Liver (tissue), 9 donors: ENCODE measurements around the gene GABRE. TPM values are rescaled to one million over a fixed set of nuclear protein-coding genes. Genes with fewer than 3 reads are reported as not detected.
"Not testable (repeated sequence)": the region's sequence is repeated elsewhere in the genome, so short reads cannot be mapped to it uniquely, and the experiment has no call there.

Experiments used
- DNase-seq: peaks from one replicate; pipeline ENCODE4 v3.0.0-alpha.2; 2017; ENCODE audit warnings: low spot score
- H3K27ac ChIP-seq, 2 donors: one replicate each; pipeline ENCODE4 v1.7.0; 2013; ENCODE audit warnings: inconsistent platforms in 2 of 2, low read length in 2 of 2, control low read depth in 1 of 2, low read depth in 1 of 2, mild to moderate bottlenecking in 1 of 2
- H3K27me3 ChIP-seq, 4 donors: one replicate each; pipeline versions ENCODE4 v1.6.1 to v1.7.0; 2013; ENCODE audit warnings: low read length in 3 of 4, inconsistent platforms in 1 of 4, mild to moderate bottlenecking in 1 of 4, moderate library complexity in 1 of 4; ENCODE audit not compliant: control insufficient read depth in 4 of 4, insufficient read depth in 4 of 4
- H3K36me3 ChIP-seq, 4 donors: one replicate each; pipeline versions ENCODE4 v1.6.1 to v1.7.0; 2013; ENCODE audit warnings: low read length in 3 of 4, mild to moderate bottlenecking in 3 of 4, low read depth in 1 of 4, moderate library complexity in 1 of 4; ENCODE audit not compliant: control insufficient read depth in 4 of 4, insufficient read depth in 3 of 4
- H3K4me1 ChIP-seq, 4 donors: one replicate each; pipeline versions ENCODE4 v1.6.1 to v1.7.0; 2013; ENCODE audit warnings: low read length in 3 of 4, mild to moderate bottlenecking in 3 of 4, moderate library complexity in 1 of 4; ENCODE audit not compliant: control insufficient read depth in 4 of 4, insufficient read depth in 4 of 4
- H3K4me3 ChIP-seq, 3 donors: one replicate each; pipeline versions ENCODE4 v1.6.1 to v1.7.0; 2013; ENCODE audit warnings: low read length in 3 of 3, control low read depth in 1 of 3, low read depth in 1 of 3, mild to moderate bottlenecking in 1 of 3
- H3K9ac ChIP-seq, 2 donors: one replicate each; pipeline ENCODE4 v1.7.0; 2013; ENCODE audit warnings: low read length in 2 of 2, mild to moderate bottlenecking in 2 of 2, moderate library complexity in 2 of 2, control low read depth in 1 of 2, low read depth in 1 of 2
- H3K9me3 ChIP-seq, 4 donors: one replicate each; pipeline versions ENCODE4 v1.6.1 to v1.7.0; 2013; ENCODE audit warnings: low read length in 3 of 4; ENCODE audit not compliant: control insufficient read depth in 4 of 4
- ATF3 ChIP-seq: IDR thresholded peaks from 2 replicates; pipeline ENCODE4 v1.6.1; 2016; ENCODE audit warnings: antibody characterized with exemption
- CTCF ChIP-seq: fragments of 150-350 bp; IDR thresholded peaks from 2 replicates; pipeline ENCODE4 v1.5.1; 2017; ENCODE audit warnings: improper control_type of control experiment, low read depth, low read length; ENCODE audit not compliant: missing input control
- EGR1 ChIP-seq, 2 donors: IDR thresholded peaks; 2 replicates each; pipeline ENCODE4 v1.6.1; 2016 to 2018; ENCODE audit warnings: antibody characterized with exemption in 2 of 2, low read depth in 2 of 2
- FOXA1 ChIP-seq: IDR thresholded peaks from 2 replicates; pipeline ENCODE4 v1.6.1; 2016; ENCODE audit warnings: antibody characterized with exemption
- FOXA2 ChIP-seq: IDR thresholded peaks from 2 replicates; pipeline ENCODE4 v1.6.1; 2016; ENCODE audit warnings: antibody characterized with exemption
- GABPA ChIP-seq, 2 donors: IDR thresholded peaks in 1 of 2; conservative IDR thresholded peaks in 1 of 2; 2 replicates each; pipeline ENCODE4 v1.6.1; 2016; ENCODE audit warnings: antibody characterized with exemption in 2 of 2, mild to moderate bottlenecking in 1 of 2, moderate library complexity in 1 of 2
- HNF4A ChIP-seq, 2 donors: conservative IDR thresholded peaks; 2 replicates each; pipeline ENCODE4 v1.6.1; 2016; ENCODE audit warnings: antibody characterized with exemption in 2 of 2, mild to moderate bottlenecking in 2 of 2
- JUND ChIP-seq, 2 donors: IDR thresholded peaks; 2 replicates each; pipeline ENCODE4 v1.6.1; 2016; ENCODE audit warnings: antibody characterized with exemption in 2 of 2
- MAX ChIP-seq: IDR thresholded peaks from 2 replicates; pipeline ENCODE4 v1.6.1; 2016; ENCODE audit warnings: antibody characterized with exemption
- NR2F2 ChIP-seq: IDR thresholded peaks from 2 replicates; pipeline ENCODE4 v1.6.1; 2016; ENCODE audit warnings: antibody characterized with exemption
- RAD21 ChIP-seq, 2 donors: IDR thresholded peaks; 2 replicates each; pipeline ENCODE4 v1.6.1; 2016; ENCODE audit warnings: antibody characterized with exemption in 2 of 2, mild to moderate bottlenecking in 2 of 2
- REST ChIP-seq: IDR thresholded peaks from 2 replicates; pipeline ENCODE4 v1.6.1; 2016; ENCODE audit warnings: antibody characterized with exemption, mild to moderate bottlenecking
- RXRA ChIP-seq, 2 donors: IDR thresholded peaks; 2 replicates each; pipeline ENCODE4 v1.6.1; 2017 to 2018; ENCODE audit warnings: antibody characterized with exemption in 2 of 2, mild to moderate bottlenecking in 1 of 2
- SP1 ChIP-seq: IDR thresholded peaks from 2 replicates; pipeline ENCODE4 v1.6.1; 2018; ENCODE audit warnings: antibody characterized with exemption, mild to moderate bottlenecking
- TAF1 ChIP-seq: conservative IDR thresholded peaks from 2 replicates; pipeline ENCODE4 v1.6.1; 2016; ENCODE audit warnings: antibody characterized with exemption, mild to moderate bottlenecking
- YY1 ChIP-seq: IDR thresholded peaks from 2 replicates; pipeline ENCODE4 v1.6.1; 2016; ENCODE audit warnings: antibody characterized with exemption, mild to moderate bottlenecking
- ZBTB33 ChIP-seq: IDR thresholded peaks from 2 replicates; pipeline ENCODE4 v1.6.1; 2016; ENCODE audit warnings: antibody characterized with exemption
- WGBS: extraction: QIAGEN DNeasy Blood & Tissue Kit; methylation state at CpG from one replicate; pipeline ENCODE4 v1.1.7; 2013; 5-methylcytosine and 5-hydroxymethylcytosine counted together
- polyA plus RNA-seq, 2 donors: library from polyadenylated mRNA; stranded (reverse) in 1 of 2; unstranded in 1 of 2; fragments of 200-250 nt in 1 of 2; fragments of >200 nt in 1 of 2; fragmentation: Nextera tagmentation in 1 of 2; extraction: Ambion mirVana in 1 of 2; gene quantifications; one replicate each; pipeline versions ENCODE4 v1.2.1 to v1.2.3, GENCODE V29; 2013 to 2015
- total RNA-seq, 2 donors: library from RNA; depleted of rRNA; stranded (reverse); fragments of >200 nt; gene quantifications; one replicate each; pipeline ENCODE4 v1.2.3, GENCODE V29; 2014
- donor health status: healthy.
- donor health status: healthy.
- donor health status: healthy.
- donor health status: healthy.
- donor health status: healthy.

The GABRE gene
- total and polyA plus RNA-seq, 4 donors: 0.49 to 4.9 (median 0.64) TPM

GRCh38 chrX:151919610-151920009 is 54.9 kb downstream of the GABRE start:
- TF ChIP-seq ZBTB33 (no peak), NR2F2 (no peak), TAF1 (no peak), FOXA2 (no peak), CTCF (no peak), RXRA (IDR thresholded peaks at IDR 0.05) (no peak), GABPA (IDR thresholded peaks at IDR 0.05 in 1 of 2, conservative IDR thresholded peaks at IDR 0.05 in 1 of 2) (no peak), RAD21 (IDR thresholded peaks at IDR 0.05) (no peak), ATF3 (no peak), FOXA1 (no peak), REST (no peak), MAX (no peak), HNF4A (conservative IDR thresholded peaks at IDR 0.05) (no peak), JUND (IDR thresholded peaks at IDR 0.05) (no peak), SP1 (no peak), EGR1 (IDR thresholded peaks at IDR 0.05; ENCODE audit: low read depth in 2 of 2) (no peak), YY1 (no peak)
- no peak overlapping the region for H3K27ac ChIP-seq
- no peaks in the 10 kb centered on the region for H3K4me1 ChIP-seq
- 89% methylated on average over 11 of the region's 11 CpGs for WGBS
- H3K9me3 ChIP-seq: no peaks in the 10 kb centered on the region
- H3K27me3 ChIP-seq: no peaks in the 10 kb centered on the region
- no peak overlapping the region for H3K9ac ChIP-seq
- H3K4me3 ChIP-seq: no peak overlapping the region
- no peaks in the 10 kb centered on the region for H3K36me3 ChIP-seq
- DNase-seq: no peak

- not testable (repeated sequence) for H3K4me3 ChIP-seq, H3K9ac ChIP-seq, H3K4me1 ChIP-seq, H3K27ac ChIP-seq, DNase-seq, H3K9me3 ChIP-seq, H3K36me3 ChIP-seq, H3K27me3 ChIP-seq
- WGBS: 94% methylated on average over 18 of the region's 18 CpGs
Observed at GRCh38 chrX:151918736-151919135, 55.7 kb downstream of the GABRE start.
